Measurements from ENCODE around the gene CCDC87.
"Not testable (repeated sequence)": the region's sequence is repeated elsewhere in the genome, so short reads cannot be mapped to it uniquely, and the experiment has no call there.

CCDC87 gene

DNA sequence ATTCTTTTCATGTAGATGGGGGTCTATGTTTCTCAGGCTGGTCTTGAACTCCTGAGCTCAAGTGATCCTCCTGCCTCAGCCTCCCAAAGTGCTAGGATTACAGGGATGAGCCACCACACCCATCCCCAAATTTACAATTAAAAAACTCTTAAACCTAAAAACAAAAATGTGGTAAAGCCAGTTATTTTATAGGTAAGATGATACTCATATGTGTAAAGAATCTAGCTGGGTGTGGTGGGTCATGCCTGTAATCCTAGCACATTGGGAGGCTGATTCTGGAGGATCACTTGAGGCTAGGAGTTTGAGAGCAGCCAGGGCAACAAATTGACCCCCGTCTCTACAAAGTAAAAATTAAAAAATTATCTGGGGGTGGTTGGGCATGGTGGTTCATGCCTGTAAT, 19.6 kb upstream of the CCDC87 start:
- Histone ChIP-seq H3K4me1 (ENCODE audit: insufficient read depth, low read length) (no peaks in the 10 kb centered on the region), H3K27ac (ENCODE audit: low read length) (no peak overlapping the region)

GRCh38 chr11:66609721-66610617, 17.1 kb upstream of the CCDC87 start:
- Histone ChIP-seq H3K9ac (ENCODE audit: low read depth, low read length) (no peak overlapping the region), H3K36me3 (ENCODE audit: insufficient read depth, low read depth, low read length) (peaks cover 10% of the 10 kb centered on the region), H3K4me3 (ENCODE audit: low read length) (no peak overlapping the region), H3K9me3 (ENCODE audit: insufficient read depth, low read depth, low read length) (no peaks in the 10 kb centered on the region), H3K4me1 (ENCODE audit: insufficient read depth, low read length) (no peaks in the 10 kb centered on the region), H3K27me3 (ENCODE audit: insufficient read depth, low read length) (no peaks in the 10 kb centered on the region), H3K27ac (ENCODE audit: low read length) (no peak overlapping the region)

More for the DNA sequence above, 19.6 kb upstream of the CCDC87 start:
- Histone ChIP-seq H3K27me3 (ENCODE audit: insufficient read depth, low read length) (no peaks in the 10 kb centered on the region), H3K4me3 (ENCODE audit: low read length) (no peak overlapping the region), H3K9ac (ENCODE audit: low read depth, low read length) (no peak overlapping the region), H3K36me3 (ENCODE audit: insufficient read depth, low read depth, low read length) (peaks cover 3% of the 10 kb centered on the region; the same call in 1 of the 2 replicates), H3K9me3 (ENCODE audit: insufficient read depth, low read depth, low read length) (no peaks in the 10 kb centered on the region)

DNA sequence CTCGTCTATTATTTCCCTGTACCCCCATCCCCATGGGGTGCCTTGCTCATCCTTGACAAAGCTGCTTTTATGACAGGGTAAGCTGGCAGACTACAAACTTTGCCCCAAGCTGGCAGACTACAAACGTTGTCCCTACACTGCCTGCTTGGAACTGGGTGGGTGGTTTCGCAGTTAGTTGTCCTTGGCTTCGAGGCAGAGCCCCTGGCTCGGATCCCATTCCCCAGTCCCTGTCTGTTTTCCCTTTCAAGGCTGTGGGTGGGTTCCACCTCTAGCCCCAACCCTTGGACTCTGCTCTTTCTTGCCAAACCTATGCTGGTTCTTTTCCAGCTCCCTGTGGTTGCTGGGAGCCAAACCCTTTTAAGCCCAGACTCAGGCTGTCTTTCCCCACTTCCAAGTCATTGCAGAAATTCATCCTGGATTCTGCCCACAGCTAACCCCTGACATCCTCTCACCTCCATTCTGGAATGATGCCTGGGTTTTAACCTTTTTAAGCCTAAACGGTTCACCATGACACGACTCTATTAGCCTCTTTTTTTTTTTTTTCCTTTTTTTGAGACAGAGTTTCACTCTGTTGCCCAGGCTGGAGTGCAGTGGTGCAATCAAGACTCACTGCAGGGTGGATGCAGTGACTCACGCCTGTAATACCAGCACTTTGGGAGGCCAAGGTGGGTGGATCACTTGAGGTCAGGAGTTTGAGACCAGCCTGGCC, 14.4 kb upstream of the CCDC87 start:
- H3K27me3 ChIP-seq (ENCODE audit: insufficient read depth, low read length), result no peaks in the 10 kb centered on the region
- H3K27ac ChIP-seq (ENCODE audit: low read length), result no peak overlapping the region
- no peak overlapping the region for H3K4me3 ChIP-seq (ENCODE audit: low read length)
- no peaks in the 10 kb centered on the region for H3K9me3 ChIP-seq (ENCODE audit: insufficient read depth, low read depth, low read length)
- H3K9ac ChIP-seq (ENCODE audit: low read depth, low read length), result no peak overlapping the region
- H3K36me3 ChIP-seq (ENCODE audit: insufficient read depth, low read depth, low read length), result peaks cover 19% of the 10 kb centered on the region
- no peaks in the 10 kb centered on the region for H3K4me1 ChIP-seq (ENCODE audit: insufficient read depth, low read length)

DNA sequence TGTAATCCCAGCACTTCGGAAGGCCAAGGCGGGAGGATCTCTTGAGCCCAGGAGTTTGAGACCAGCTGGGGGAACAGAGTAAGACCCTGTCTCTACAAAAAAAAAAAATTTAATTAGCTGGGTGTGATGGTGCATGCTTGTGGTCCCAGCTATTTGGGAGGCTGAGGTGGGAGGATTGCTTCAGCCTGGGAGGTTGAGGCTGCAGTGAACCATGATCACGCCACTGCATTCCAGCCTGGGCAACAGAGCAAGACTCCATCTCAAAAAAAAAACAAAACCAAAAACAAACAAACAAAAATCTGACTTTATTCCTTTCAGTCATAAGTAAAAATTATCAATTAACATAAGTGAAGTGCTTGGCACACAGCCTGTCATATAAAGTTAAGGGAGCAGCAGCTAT, 13.7 kb upstream of the CCDC87 start:
- H3K4me3 ChIP-seq (ENCODE audit: low read length); H3K27me3 ChIP-seq (ENCODE audit: insufficient read depth, low read length); H3K27ac ChIP-seq (ENCODE audit: low read length); H3K9me3 ChIP-seq (ENCODE audit: insufficient read depth, low read depth, low read length); H3K9ac ChIP-seq (ENCODE audit: low read depth, low read length); H3K4me1 ChIP-seq (ENCODE audit: insufficient read depth, low read length): not testable (repeated sequence)
- H3K36me3 ChIP-seq (ENCODE audit: insufficient read depth, low read depth, low read length), result peaks cover 24% of the 10 kb centered on the region

DNA sequence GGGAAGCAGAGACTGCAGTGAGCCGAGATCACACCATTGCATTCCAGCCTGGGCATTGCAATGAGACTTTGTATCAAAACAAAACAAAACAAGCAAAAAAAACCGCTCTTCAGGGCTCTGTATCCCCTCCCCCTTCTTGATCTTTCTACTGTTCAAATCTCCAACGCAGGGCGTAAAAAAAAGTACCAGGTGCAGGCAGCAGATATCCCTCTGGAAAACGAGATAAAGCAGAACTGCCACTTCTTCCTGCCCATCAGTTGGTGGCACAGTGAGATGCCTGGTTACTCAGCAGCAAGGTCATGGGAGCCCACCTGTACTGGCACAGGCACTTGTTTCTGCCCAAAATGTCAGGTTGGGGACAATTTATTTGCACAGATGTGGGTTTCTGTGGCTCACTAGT, 11.3 kb upstream of the CCDC87 start:
- H3K36me3 ChIP-seq (ENCODE audit: insufficient read depth, low read depth, low read length), result peaks cover 40% of the 10 kb centered on the region

GRCh38 chr11:66603072-66603471, 10.2 kb upstream of the CCDC87 start:
- Histone ChIP-seq H3K36me3 (ENCODE audit: insufficient read depth, low read depth, low read length) (peaks cover 45% of the 10 kb centered on the region), H3K4me1 (ENCODE audit: insufficient read depth, low read length) (no peaks in the 10 kb centered on the region), H3K4me3 (ENCODE audit: low read length) (no peak overlapping the region), H3K27me3 (ENCODE audit: insufficient read depth, low read length) (no peaks in the 10 kb centered on the region), H3K9ac (ENCODE audit: low read depth, low read length) (no peak overlapping the region), H3K9me3 (ENCODE audit: insufficient read depth, low read depth, low read length) (no peaks in the 10 kb centered on the region), H3K27ac (ENCODE audit: low read length) (no peak overlapping the region)

More for the DNA sequence above, 11.3 kb upstream of the CCDC87 start:
- H3K27ac ChIP-seq (ENCODE audit: low read length), result no peak overlapping the region
- no peaks in the 10 kb centered on the region for H3K9me3 ChIP-seq (ENCODE audit: insufficient read depth, low read depth, low read length)
- H3K4me3 ChIP-seq (ENCODE audit: low read length), result no peak overlapping the region
- H3K9ac ChIP-seq (ENCODE audit: low read depth, low read length), result no peak overlapping the region
- H3K27me3 ChIP-seq (ENCODE audit: insufficient read depth, low read length), result no peaks in the 10 kb centered on the region
- H3K4me1 ChIP-seq (ENCODE audit: insufficient read depth, low read length), result no peaks in the 10 kb centered on the region

DNA sequence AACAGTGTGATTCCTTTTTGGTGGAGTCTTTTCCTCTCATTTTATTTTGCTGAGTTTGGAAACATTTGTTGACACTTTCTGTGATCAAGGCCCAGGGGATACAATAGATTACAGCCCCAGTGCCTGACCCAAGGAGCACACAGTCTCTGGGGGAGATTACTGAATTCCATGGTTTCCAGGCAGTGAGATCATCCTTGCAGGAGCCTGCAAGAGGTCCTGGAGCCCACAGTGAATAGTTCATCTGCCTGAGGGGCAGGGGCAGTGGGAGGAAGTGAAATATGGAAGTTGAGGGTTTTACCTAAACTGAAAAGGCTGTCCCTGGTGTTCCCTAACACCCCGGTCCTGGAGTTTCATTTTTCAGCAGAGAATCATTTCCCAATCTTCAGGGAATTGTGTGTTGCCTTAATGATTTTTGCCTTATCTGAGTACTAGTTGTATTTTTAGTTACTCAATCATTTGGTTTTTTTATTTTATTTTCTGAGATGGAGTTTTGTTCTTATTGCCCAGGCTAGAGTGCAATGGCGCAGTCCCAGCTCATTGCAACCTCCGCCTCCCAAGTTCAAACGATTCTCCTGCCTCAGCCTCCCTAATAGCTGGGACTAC, 7.9 kb upstream of the CCDC87 start:
- no peak overlapping the region for H3K27ac ChIP-seq (ENCODE audit: low read length)
- H3K27me3 ChIP-seq (ENCODE audit: insufficient read depth, low read length), result no peaks in the 10 kb centered on the region
- no peaks in the 10 kb centered on the region for H3K9me3 ChIP-seq (ENCODE audit: insufficient read depth, low read depth, low read length)
- no peak overlapping the region for H3K9ac ChIP-seq (ENCODE audit: low read depth, low read length)
- H3K4me1 ChIP-seq (ENCODE audit: insufficient read depth, low read length), result no peaks in the 10 kb centered on the region
- H3K4me3 ChIP-seq (ENCODE audit: low read length), result no peak overlapping the region
- H3K36me3 ChIP-seq (ENCODE audit: insufficient read depth, low read depth, low read length), result peaks cover 46% of the 10 kb centered on the region

- no peaks in the 10 kb centered on the region for H3K9me3 ChIP-seq (ENCODE audit: insufficient read depth, low read depth, low read length)
- H3K27me3 ChIP-seq (ENCODE audit: insufficient read depth, low read length), result no peaks in the 10 kb centered on the region
- no peak overlapping the region for H3K27ac ChIP-seq (ENCODE audit: low read length)
- H3K4me3 ChIP-seq (ENCODE audit: low read length), result no peak overlapping the region
- no peaks in the 10 kb centered on the region for H3K4me1 ChIP-seq (ENCODE audit: insufficient read depth, low read length)
- H3K9ac ChIP-seq (ENCODE audit: low read depth, low read length), result no peak overlapping the region
- peaks cover 41% of the 10 kb centered on the region for H3K36me3 ChIP-seq (ENCODE audit: insufficient read depth, low read depth, low read length)
These were observed 7.4 kb upstream of the CCDC87 start for GRCh38 chr11:66600219-66600618.

DNA sequence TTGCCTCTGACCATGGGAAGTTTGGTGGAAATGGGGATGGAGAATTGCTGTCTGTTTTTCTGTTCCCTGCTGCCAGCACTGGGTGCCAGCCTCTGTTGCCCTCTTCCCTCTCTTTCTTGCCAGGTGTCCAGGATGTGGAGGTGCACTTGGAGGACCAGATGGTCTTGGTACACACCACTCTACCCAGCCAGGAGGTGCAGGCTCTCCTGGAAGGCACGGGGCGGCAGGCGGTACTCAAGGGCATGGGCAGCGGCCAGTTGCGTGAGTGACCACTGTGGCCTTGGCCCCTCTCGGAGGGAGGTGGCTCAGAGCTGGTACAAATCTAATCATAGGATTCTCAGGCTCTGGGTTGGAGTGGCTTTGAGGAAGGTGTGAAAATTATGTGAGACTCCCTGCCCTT, 6.1 kb upstream of the CCDC87 start:
- no peak overlapping the region for H3K27ac ChIP-seq (ENCODE audit: low read length)

DNA sequence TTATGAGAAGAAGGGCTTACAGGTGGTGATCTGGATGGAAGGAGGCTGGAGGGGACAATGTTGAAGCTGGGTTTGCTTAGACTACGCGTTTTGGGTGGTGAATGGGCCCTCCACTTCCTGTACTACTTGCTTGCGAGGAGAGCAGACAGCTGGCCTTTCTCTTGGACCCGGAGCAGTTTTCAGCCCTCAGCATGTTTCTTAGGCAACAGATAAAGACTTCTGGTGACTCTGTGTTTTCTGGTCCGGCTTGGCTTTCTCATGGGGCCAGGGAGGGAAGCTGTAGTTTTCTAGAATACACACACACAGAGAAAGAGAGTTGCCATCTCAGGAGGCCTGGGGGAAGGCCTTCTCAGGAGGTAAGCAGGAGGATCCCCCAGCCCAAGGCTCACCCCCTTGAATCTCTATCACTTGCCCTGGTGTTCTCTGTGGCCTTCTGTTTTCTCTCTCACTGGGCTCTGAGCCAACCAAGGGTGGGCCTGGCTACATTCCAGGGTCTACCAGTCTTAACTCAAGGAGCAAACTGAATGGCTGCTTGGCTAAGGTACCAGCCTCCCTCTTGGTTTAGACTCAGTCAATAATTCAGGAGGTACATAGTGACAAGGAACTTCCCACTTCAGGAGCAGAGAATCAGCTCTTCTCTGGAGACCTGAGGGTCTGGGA, 2.5 kb upstream of the CCDC87 start:
- Histone ChIP-seq H3K9ac (ENCODE audit: low read depth, low read length) (no peak overlapping the region), H3K4me3 (ENCODE audit: low read length) (no peak overlapping the region), H3K36me3 (ENCODE audit: insufficient read depth, low read depth, low read length) (peaks cover 18% of the 10 kb centered on the region; the same call in 1 of the 2 replicates), H3K27me3 (ENCODE audit: insufficient read depth, low read length) (peaks cover 13% of the 10 kb centered on the region; the same call in 1 of the 2 replicates), H3K27ac (ENCODE audit: low read length) (no peak overlapping the region), H3K9me3 (ENCODE audit: insufficient read depth, low read depth, low read length) (peaks cover 15% of the 10 kb centered on the region; the same call in 1 of the 2 replicates), H3K4me1 (ENCODE audit: insufficient read depth, low read length) (no peaks in the 10 kb centered on the region)

More for the DNA sequence above, 6.1 kb upstream of the CCDC87 start:
- Histone ChIP-seq H3K4me3 (ENCODE audit: low read length) (no peak overlapping the region), H3K9me3 (ENCODE audit: insufficient read depth, low read depth, low read length) (no peaks in the 10 kb centered on the region), H3K36me3 (ENCODE audit: insufficient read depth, low read depth, low read length) (peaks cover 31% of the 10 kb centered on the region), H3K27me3 (ENCODE audit: insufficient read depth, low read length) (no peaks in the 10 kb centered on the region), H3K9ac (ENCODE audit: low read depth, low read length) (no peak overlapping the region), H3K4me1 (ENCODE audit: insufficient read depth, low read length) (no peaks in the 10 kb centered on the region)

DNA sequence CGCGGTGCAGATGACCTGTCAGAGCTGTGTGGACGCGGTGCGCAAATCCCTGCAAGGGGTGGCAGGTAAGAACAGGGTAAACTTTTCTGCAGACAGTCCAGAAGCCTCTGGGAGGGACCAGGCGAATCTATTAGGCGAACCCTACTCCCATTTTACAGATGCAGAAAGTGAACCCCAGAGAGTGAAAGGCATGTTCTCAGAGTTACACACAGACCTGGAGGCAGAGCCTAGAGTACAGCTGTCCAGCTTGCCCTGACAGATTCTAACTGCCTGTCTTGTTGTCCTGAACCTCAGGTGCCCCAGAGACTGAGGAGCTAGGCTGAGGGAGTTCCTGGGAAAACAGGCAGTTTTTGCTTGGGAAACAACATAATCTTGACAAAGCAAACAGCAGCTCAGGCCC, 787 bp upstream of the CCDC87 start:
- H3K9me3 ChIP-seq (ENCODE audit: insufficient read depth, low read depth, low read length), result peaks cover 21% of the 10 kb centered on the region; the same call in 1 of the 2 replicates
- H3K27me3 ChIP-seq (ENCODE audit: insufficient read depth, low read length), result peaks cover 13% of the 10 kb centered on the region; the same call in 1 of the 2 replicates
- H3K4me3 ChIP-seq (ENCODE audit: low read length), result peak overlapping the region; percentile 85
- H3K36me3 ChIP-seq (ENCODE audit: insufficient read depth, low read depth, low read length), result 0 out of 2 replicates have a peak, but pooled peaks cover 3% of the 10 kb centered on the region
- no peaks in the 10 kb centered on the region for H3K4me1 ChIP-seq (ENCODE audit: insufficient read depth, low read length)
- H3K9ac ChIP-seq (ENCODE audit: low read depth, low read length), result peak overlapping the region; percentile 83; the same call in 1 of the 2 replicates
- H3K27ac ChIP-seq (ENCODE audit: low read length), result no peak overlapping the region
